D721Med (cell line): Measurements from ENCODE around the gene SPATA6L.
A peak's percentile ranks its signal among the peaks of the same experiment; 100 is the strongest.

Experiments used
- DNase-seq: peaks from one replicate; pipeline ENCODE4 v3.0.0; 2011; ENCODE audit warnings: low spot score; ENCODE audit not compliant: insufficient read length
- FAIRE-seq: peaks from 2 replicates; lab custom pipeline; 2011; peaks lifted over from hg19 to GRCh38; lab: Jason Lieb, UNC
- CTCF ChIP-seq: IDR thresholded peaks from 2 replicates; pipeline ENCODE4 v1.5.1; 2012; ENCODE audit warnings: mild to moderate bottlenecking, control low read depth; ENCODE audit not compliant: insufficient read depth; ENCODE audit errors: missing control alignments

SPATA6L gene

GRCh38 chr9:4667681-4668080 lies 1.4 kb upstream of the SPATA6L start:
- no peak for TF ChIP-seq CTCF
- DNase-seq = no peak
- FAIRE-seq = no peak

- TF ChIP-seq CTCF = no peak
- FAIRE-seq = no peak
- DNase-seq = no peak
Observed at GRCh38 chr9:4665357-4665756, 923 bp downstream of the SPATA6L start.

- no peak for FAIRE-seq
- no peak for TF ChIP-seq CTCF
- DNase-seq = no peak
Observed at GRCh38 chr9:4663956-4664355, 2.3 kb downstream of the SPATA6L start.

- DNase-seq (no peak), FAIRE-seq (no peak)
- TF ChIP-seq CTCF = no peak
Observed at GRCh38 chr9:4662989-4663792, 3.1 kb downstream of the SPATA6L start.

GRCh38 chr9:4662108-4662988 lies 3.9 kb downstream of the SPATA6L start, which contains the start of gene PLPP6:
PLPP6 (plus strand) TSS chr9:4662294; CDS start chr9:4662376, 82 bp downstream.
- peak; percentile 57 for DNase-seq
- no peak for FAIRE-seq

GRCh38 chr9:4661611-4662010 lies 4.7 kb downstream of the SPATA6L start:
- no peak for FAIRE-seq
- no peak for DNase-seq
- no peak for TF ChIP-seq CTCF

More at GRCh38 chr9:4662108-4662988, 3.9 kb downstream of the SPATA6L start, which contains the start of gene PLPP6:
- TF ChIP-seq CTCF = peak; percentile 60
